ENCODE results near the gene DICER1.

Gene DICER1

DNA sequence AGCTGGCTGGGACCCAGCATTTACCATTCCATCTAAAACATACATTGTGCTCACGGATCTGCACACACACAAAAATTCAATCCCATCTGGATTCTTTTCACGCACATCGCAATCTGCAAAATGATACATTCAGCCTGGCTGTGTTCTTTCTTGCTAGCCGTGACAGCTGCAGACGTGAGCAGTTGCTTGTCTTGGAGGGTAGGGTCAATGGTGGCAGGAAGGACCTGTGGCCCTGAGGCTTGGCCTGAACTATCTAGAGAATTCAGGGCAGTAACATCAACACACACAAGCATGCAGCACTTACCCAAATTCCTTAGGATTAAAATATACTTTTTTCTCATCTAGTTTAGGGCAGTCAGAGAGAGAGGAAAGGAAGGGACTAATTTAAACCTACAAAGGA is 72.0 kb downstream of the DICER1 start:
- Histone ChIP-seq H3K4me3 (ENCODE audit: control insufficient read depth in 1 of 7, extremely low read depth in 1 of 7, insufficient read depth in 4 of 7, low read depth in 2 of 7, low read length in 6 of 7) (no peak overlapping the region), H3K27ac (ENCODE audit: insufficient read depth in 1 of 2, low read depth in 1 of 2, low read length in 2 of 2, poor library complexity in 1 of 2, severe bottlenecking in 2 of 2) (no peak overlapping the region), H3K9me3 (ENCODE audit: control extremely low read depth in 1 of 5, control insufficient read depth in 4 of 5, insufficient read depth in 2 of 5, low read depth in 1 of 5, low read length in 4 of 5) (no peaks in the 10 kb centered on the region), H3K27me3 (replicated peaks in 2 of 5; ENCODE audit: control insufficient read depth in 4 of 5, insufficient read depth in 5 of 5, low read length in 4 of 5) (no peaks in the 10 kb centered on the region), H3K36me3 (ENCODE audit: control insufficient read depth in 4 of 4, insufficient read depth in 4 of 4, low read length in 3 of 4) (peaks cover 8 to 47% (median 23%) of the 10 kb centered on the region in 4 experiments), H3K4me1 (ENCODE audit: control extremely low read depth in 1 of 4, control insufficient read depth in 4 of 4, insufficient read depth in 4 of 4, low read length in 3 of 4) (no peaks in the 10 kb centered on the region)
- POLR2A ChIA-PET = no interaction called here
- 100% methylated on average over 2 of the region's 5 CpGs for WGBS (ENCODE audit: insufficient coverage)
- DNase-seq = no peak
- CTCF ChIA-PET = interaction anchor here (1.0 kb wide), 1 partner anchor 397 kb away, joined by 3 read pairs; no protein-coding TSS in a partner anchor

DNA sequence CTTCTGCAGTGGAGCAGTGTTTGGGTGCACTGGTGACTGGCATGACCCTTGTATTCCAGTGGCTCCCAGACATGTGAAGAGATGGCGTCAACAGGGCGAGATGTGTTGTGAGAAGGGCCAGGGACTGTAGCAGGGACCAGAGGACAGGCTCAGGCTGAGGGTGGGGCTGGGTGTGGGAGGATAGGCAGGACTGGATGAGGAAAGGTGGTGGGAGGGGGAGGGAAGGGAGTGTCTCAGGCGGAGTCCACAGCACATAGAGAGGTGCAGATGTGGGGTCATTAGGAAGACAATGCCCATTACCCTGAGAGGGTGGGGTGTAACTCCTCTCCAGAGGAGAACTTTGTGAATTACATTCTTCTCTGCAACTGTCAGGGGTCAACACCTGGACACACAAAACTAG is 78.5 kb downstream of the DICER1 start:
- 89% methylated on average over 3 of the region's 3 CpGs for WGBS (ENCODE audit: insufficient coverage)
- POLR2A ChIA-PET = no interaction called here

DNA sequence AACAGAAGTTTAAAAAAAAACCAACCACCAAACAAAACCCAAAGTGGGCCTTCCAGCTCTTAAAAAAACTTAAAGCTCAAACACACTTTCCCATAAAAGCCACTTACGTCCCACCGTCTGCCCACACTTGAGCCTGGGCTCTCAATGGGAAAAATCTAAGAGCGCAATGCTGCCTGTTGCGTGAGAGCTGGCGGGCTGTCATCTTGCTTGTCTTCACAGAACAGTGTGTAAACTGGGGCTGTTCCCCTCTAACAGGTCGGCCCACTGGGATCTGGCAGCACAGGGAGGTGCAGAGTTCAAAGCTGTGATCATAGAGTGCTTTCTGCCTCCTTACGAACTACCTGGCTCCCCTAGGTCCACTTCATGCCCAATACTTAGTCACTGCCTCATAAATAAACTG is 80.0 kb downstream of the DICER1 start:
- DNase-seq = no peak
- no peak overlapping the region for H3K27ac ChIP-seq (ENCODE audit: insufficient read depth in 1 of 2, low read depth in 1 of 2, low read length in 2 of 2, poor library complexity in 1 of 2, severe bottlenecking in 2 of 2)
- peaks cover 0 to 9% (median 0%) of the 10 kb centered on the region in 5 experiments for H3K9me3 ChIP-seq (ENCODE audit: control extremely low read depth in 1 of 5, control insufficient read depth in 4 of 5, insufficient read depth in 2 of 5, low read depth in 1 of 5, low read length in 4 of 5)
- H3K27me3 ChIP-seq (replicated peaks in 2 of 5; ENCODE audit: control insufficient read depth in 4 of 5, insufficient read depth in 5 of 5, low read length in 4 of 5) = peaks cover 0 to 4% (median 0%) of the 10 kb centered on the region in 5 experiments
- ChIA-PET CTCF (interaction anchor here (0.6 kb wide), 1 partner anchor 367 kb away, joined by 3 read pairs; no protein-coding TSS in a partner anchor), POLR2A (no interaction called here)
- H3K4me3 ChIP-seq (ENCODE audit: control insufficient read depth in 1 of 7, extremely low read depth in 1 of 7, insufficient read depth in 4 of 7, low read depth in 2 of 7, low read length in 6 of 7) = no peak overlapping the region
- WGBS (ENCODE audit: insufficient coverage) = 95% methylated on average over 6 of the region's 7 CpGs
- H3K36me3 ChIP-seq (ENCODE audit: control insufficient read depth in 4 of 4, insufficient read depth in 4 of 4, low read length in 3 of 4) = no peaks in the 10 kb centered on the region
- no peaks in the 10 kb centered on the region for H3K4me1 ChIP-seq (ENCODE audit: control extremely low read depth in 1 of 4, control insufficient read depth in 4 of 4, insufficient read depth in 4 of 4, low read length in 3 of 4)

More for the DNA sequence above, 78.5 kb downstream of the DICER1 start:
- H3K4me1 ChIP-seq (ENCODE audit: control extremely low read depth in 1 of 4, control insufficient read depth in 4 of 4, insufficient read depth in 4 of 4, low read length in 3 of 4) = no peaks in the 10 kb centered on the region
- peaks cover 0 to 4% (median 0%) of the 10 kb centered on the region in 5 experiments for H3K27me3 ChIP-seq (replicated peaks in 2 of 5; ENCODE audit: control insufficient read depth in 4 of 5, insufficient read depth in 5 of 5, low read length in 4 of 5)
- no peak overlapping the region for H3K4me3 ChIP-seq (ENCODE audit: control insufficient read depth in 1 of 7, extremely low read depth in 1 of 7, insufficient read depth in 4 of 7, low read depth in 2 of 7, low read length in 6 of 7)
- H3K36me3 ChIP-seq (ENCODE audit: control insufficient read depth in 4 of 4, insufficient read depth in 4 of 4, low read length in 3 of 4) = no peaks in the 10 kb centered on the region
- H3K27ac ChIP-seq (ENCODE audit: insufficient read depth in 1 of 2, low read depth in 1 of 2, low read length in 2 of 2, poor library complexity in 1 of 2, severe bottlenecking in 2 of 2) = no peak overlapping the region
- CTCF ChIA-PET = no interaction called here
- H3K9me3 ChIP-seq (ENCODE audit: control extremely low read depth in 1 of 5, control insufficient read depth in 4 of 5, insufficient read depth in 2 of 5, low read depth in 1 of 5, low read length in 4 of 5) = peaks cover 0 to 6% (median 0%) of the 10 kb centered on the region in 5 experiments
- no peak for DNase-seq

DNA sequence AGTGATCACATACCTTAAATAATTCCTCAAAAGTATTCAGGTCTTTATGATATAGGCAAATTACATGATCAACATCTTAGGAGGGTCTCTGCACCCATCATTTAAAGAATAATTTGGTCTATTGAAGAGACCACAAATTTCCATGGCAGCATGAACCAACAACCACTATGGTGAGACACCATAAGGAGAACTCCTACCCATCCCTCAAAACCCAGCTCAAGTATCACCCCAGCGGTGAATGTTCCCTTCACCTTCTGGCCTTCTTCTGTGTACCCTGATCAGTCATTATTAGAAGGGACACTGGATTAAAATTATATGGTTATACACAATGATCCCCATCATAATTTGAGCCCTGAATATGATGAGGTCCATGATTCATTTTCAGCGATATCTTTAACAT is 81.5 kb downstream of the DICER1 start:
- H3K27me3 ChIP-seq (replicated peaks in 2 of 5; ENCODE audit: control insufficient read depth in 4 of 5, insufficient read depth in 5 of 5, low read length in 4 of 5) = peaks cover 0 to 4% (median 0%) of the 10 kb centered on the region in 5 experiments
- CTCF ChIA-PET = no interaction called here

DNA sequence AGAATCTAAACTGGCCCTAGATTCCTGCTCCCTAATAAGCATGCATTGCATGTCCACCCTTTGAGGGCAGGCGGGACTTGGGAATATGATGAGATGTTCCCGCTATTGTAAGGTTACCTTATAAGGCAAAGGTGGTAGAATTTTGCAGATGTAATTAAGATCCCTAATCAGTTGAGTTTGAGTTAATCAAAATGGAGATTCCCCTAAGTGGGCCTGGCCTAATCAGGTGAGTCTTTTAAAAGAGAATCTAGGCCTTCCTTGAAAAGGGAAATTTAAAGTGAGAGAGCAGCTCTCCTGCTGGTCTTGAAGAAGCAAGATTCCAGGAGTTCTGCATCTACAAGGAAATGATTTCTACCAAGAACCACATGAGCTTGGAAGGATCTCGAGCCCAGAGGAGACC is 83.4 kb downstream of the DICER1 start:
- CTCF ChIA-PET = no interaction called here
- POLR2A ChIA-PET = interaction anchor here (0.6 kb wide), 1 partner anchor 370 kb away, joined by 3 read pairs; no protein-coding TSS in a partner anchor
- peaks cover 0 to 9% (median 0%) of the 10 kb centered on the region in 5 experiments for H3K9me3 ChIP-seq (ENCODE audit: control extremely low read depth in 1 of 5, control insufficient read depth in 4 of 5, insufficient read depth in 2 of 5, low read depth in 1 of 5, low read length in 4 of 5)
- peaks cover 0 to 4% (median 0%) of the 10 kb centered on the region in 5 experiments for H3K27me3 ChIP-seq (replicated peaks in 2 of 5; ENCODE audit: control insufficient read depth in 4 of 5, insufficient read depth in 5 of 5, low read length in 4 of 5)
- no peak overlapping the region for H3K4me3 ChIP-seq (ENCODE audit: control insufficient read depth in 1 of 7, extremely low read depth in 1 of 7, insufficient read depth in 4 of 7, low read depth in 2 of 7, low read length in 6 of 7)
- H3K36me3 ChIP-seq (ENCODE audit: control insufficient read depth in 4 of 4, insufficient read depth in 4 of 4, low read length in 3 of 4) = no peaks in the 10 kb centered on the region
- 96% methylated on average over 3 of the region's 3 CpGs for WGBS (ENCODE audit: insufficient coverage)
- no peak for DNase-seq
- no peaks in the 10 kb centered on the region for H3K4me1 ChIP-seq (ENCODE audit: control extremely low read depth in 1 of 4, control insufficient read depth in 4 of 4, insufficient read depth in 4 of 4, low read length in 3 of 4)
- H3K27ac ChIP-seq (ENCODE audit: insufficient read depth in 1 of 2, low read depth in 1 of 2, low read length in 2 of 2, poor library complexity in 1 of 2, severe bottlenecking in 2 of 2) = no peak overlapping the region

More for the DNA sequence above, 81.5 kb downstream of the DICER1 start:
- Histone ChIP-seq H3K27ac (ENCODE audit: insufficient read depth in 1 of 2, low read depth in 1 of 2, low read length in 2 of 2, poor library complexity in 1 of 2, severe bottlenecking in 2 of 2) (no peak overlapping the region), H3K36me3 (ENCODE audit: control insufficient read depth in 4 of 4, insufficient read depth in 4 of 4, low read length in 3 of 4) (no peaks in the 10 kb centered on the region), H3K4me1 (ENCODE audit: control extremely low read depth in 1 of 4, control insufficient read depth in 4 of 4, insufficient read depth in 4 of 4, low read length in 3 of 4) (no peaks in the 10 kb centered on the region), H3K4me3 (ENCODE audit: control insufficient read depth in 1 of 7, extremely low read depth in 1 of 7, insufficient read depth in 4 of 7, low read depth in 2 of 7, low read length in 6 of 7) (no peak overlapping the region), H3K9me3 (ENCODE audit: control extremely low read depth in 1 of 5, control insufficient read depth in 4 of 5, insufficient read depth in 2 of 5, low read depth in 1 of 5, low read length in 4 of 5) (peaks cover 0 to 9% (median 0%) of the 10 kb centered on the region in 5 experiments)
- POLR2A ChIA-PET = no interaction called here
- DNase-seq = no peak
- no CpG with 5 or more reads among the region's 2 CpGs for WGBS (ENCODE audit: insufficient coverage)

DNA sequence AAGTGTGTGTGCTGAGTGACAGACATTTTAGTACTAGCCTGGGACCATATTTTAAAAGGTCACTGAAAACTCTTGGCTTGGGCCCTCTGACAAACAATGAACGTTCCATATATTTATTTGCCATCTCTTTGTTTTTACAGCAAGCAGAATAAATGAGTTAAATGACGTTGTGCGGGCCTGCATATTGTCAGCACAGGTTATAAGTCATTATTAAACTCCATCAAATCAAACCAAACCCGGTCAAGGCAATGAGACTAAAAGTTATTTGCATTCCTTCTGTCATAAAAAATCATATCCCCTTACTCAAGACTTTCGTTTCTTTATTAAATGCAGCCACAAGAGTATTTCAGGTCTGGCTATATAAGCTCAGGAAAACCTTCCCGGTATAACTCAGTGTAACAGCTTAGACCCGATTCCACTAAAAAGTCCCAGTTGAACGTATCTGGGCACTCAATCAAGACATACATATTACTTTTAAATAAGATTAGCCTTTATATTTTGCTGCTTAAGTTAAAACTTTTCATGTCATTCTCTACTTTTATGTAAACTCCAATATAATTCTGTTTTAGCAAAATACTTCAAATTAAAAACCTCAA is 84.9 kb downstream of the DICER1 start:
- Histone ChIP-seq H3K27ac (ENCODE audit: insufficient read depth in 1 of 2, low read depth in 1 of 2, low read length in 2 of 2, poor library complexity in 1 of 2, severe bottlenecking in 2 of 2) (no peak overlapping the region), H3K36me3 (ENCODE audit: control insufficient read depth in 4 of 4, insufficient read depth in 4 of 4, low read length in 3 of 4) (no peaks in the 10 kb centered on the region), H3K9me3 (ENCODE audit: control extremely low read depth in 1 of 5, control insufficient read depth in 4 of 5, insufficient read depth in 2 of 5, low read depth in 1 of 5, low read length in 4 of 5) (peaks cover 0 to 9% (median 0%) of the 10 kb centered on the region in 5 experiments), H3K27me3 (replicated peaks in 2 of 5; ENCODE audit: control insufficient read depth in 4 of 5, insufficient read depth in 5 of 5, low read length in 4 of 5) (peaks cover 0 to 4% (median 0%) of the 10 kb centered on the region in 5 experiments), H3K4me3 (ENCODE audit: control insufficient read depth in 1 of 7, extremely low read depth in 1 of 7, insufficient read depth in 4 of 7, low read depth in 2 of 7, low read length in 6 of 7) (no peak overlapping the region), H3K4me1 (ENCODE audit: control extremely low read depth in 1 of 4, control insufficient read depth in 4 of 4, insufficient read depth in 4 of 4, low read length in 3 of 4) (no peaks in the 10 kb centered on the region)
- ChIA-PET CTCF (no interaction called here), POLR2A (no interaction called here)
- WGBS (ENCODE audit: insufficient coverage) = 94% methylated on average over 6 of the region's 8 CpGs
- DNase-seq = no peak

DNA sequence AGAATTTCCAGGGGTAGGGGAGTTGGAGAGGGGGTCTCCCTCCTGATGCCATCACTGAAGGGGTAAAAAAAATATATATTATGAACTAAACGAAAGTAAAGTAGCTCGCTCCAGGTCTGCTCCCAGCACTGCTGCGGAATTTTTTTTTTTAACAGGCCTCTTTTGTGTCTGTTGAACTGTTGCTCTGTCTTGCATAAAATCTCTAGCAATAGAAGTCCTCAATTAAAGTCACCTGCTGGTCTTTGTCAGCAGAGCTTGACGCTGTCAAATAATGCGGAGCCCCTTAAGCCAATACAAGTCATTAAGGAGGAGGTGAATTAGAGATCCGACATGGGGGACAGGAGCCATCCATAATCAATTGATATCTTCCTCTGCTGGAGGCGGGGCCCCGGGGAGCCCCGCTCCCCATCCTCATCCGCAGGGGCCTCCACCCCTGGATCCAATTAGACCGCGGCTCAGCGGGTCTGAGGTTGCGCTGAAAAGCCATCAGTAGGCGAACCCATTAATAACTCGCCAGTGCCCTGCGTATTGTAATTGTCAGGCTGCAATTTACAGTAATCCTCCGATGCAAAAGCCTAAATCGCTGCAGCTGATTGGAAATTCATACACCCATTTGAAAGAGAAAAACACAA is 85.6 kb downstream of the DICER1 start:
- no peak for DNase-seq
- 89% methylated on average over 19 of the region's 19 CpGs for WGBS (ENCODE audit: insufficient coverage)
- ChIA-PET CTCF (interaction anchor here (0.6 kb wide), 1 partner anchor 263 kb away, joined by 4 read pairs; no protein-coding TSS in a partner anchor), POLR2A (no interaction called here)
- H3K4me3 ChIP-seq (ENCODE audit: control insufficient read depth in 1 of 7, extremely low read depth in 1 of 7, insufficient read depth in 4 of 7, low read depth in 2 of 7, low read length in 6 of 7) = no peak overlapping the region
- H3K27ac ChIP-seq (ENCODE audit: insufficient read depth in 1 of 2, low read depth in 1 of 2, low read length in 2 of 2, poor library complexity in 1 of 2, severe bottlenecking in 2 of 2) = no peak overlapping the region
- peaks cover 0 to 9% (median 0%) of the 10 kb centered on the region in 5 experiments for H3K9me3 ChIP-seq (ENCODE audit: control extremely low read depth in 1 of 5, control insufficient read depth in 4 of 5, insufficient read depth in 2 of 5, low read depth in 1 of 5, low read length in 4 of 5)
- no peaks in the 10 kb centered on the region for H3K36me3 ChIP-seq (ENCODE audit: control insufficient read depth in 4 of 4, insufficient read depth in 4 of 4, low read length in 3 of 4)
- no peaks in the 10 kb centered on the region for H3K4me1 ChIP-seq (ENCODE audit: control extremely low read depth in 1 of 4, control insufficient read depth in 4 of 4, insufficient read depth in 4 of 4, low read length in 3 of 4)
- H3K27me3 ChIP-seq (replicated peaks in 2 of 5; ENCODE audit: control insufficient read depth in 4 of 5, insufficient read depth in 5 of 5, low read length in 4 of 5) = peaks cover 0 to 5% (median 0%) of the 10 kb centered on the region in 5 experiments
